HG03060 (cell line): ENCODE measurements around the gene PMEPA1.
"Not testable (repeated sequence)": the region's sequence is repeated elsewhere in the genome, so short reads cannot be mapped to it uniquely, and the experiment has no call there.

Experiments
- ATAC-seq: cut with Tn5 transposase; IDR thresholded peaks from one replicate; pipeline ENCODE4 v1.9.1; 2021; ENCODE audit warnings: low read depth, moderate number of reproducible peaks; ENCODE audit not compliant: unreplicated experiment

Gene PMEPA1

DNA sequence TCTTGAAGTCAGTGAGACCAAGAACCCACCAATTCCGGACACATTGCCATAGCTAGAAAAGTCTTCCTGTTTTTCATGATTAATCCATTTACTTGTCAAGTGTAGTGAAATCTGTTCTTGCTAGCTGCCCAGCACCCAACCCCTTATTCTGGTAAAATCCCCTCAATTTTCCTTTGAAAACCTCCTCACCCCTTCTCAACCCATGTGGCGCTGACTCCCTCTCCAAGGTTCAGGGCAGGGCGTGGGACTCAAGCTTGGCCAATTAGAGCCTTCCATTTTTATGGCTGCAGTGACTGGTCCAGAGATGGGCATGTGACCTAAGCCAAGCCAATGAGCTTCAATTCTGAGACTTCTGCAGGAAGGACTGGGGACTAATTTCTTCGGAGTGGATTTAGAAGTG lies 79.8 kb downstream of the PMEPA1 start:
- no peak for ATAC-seq

DNA sequence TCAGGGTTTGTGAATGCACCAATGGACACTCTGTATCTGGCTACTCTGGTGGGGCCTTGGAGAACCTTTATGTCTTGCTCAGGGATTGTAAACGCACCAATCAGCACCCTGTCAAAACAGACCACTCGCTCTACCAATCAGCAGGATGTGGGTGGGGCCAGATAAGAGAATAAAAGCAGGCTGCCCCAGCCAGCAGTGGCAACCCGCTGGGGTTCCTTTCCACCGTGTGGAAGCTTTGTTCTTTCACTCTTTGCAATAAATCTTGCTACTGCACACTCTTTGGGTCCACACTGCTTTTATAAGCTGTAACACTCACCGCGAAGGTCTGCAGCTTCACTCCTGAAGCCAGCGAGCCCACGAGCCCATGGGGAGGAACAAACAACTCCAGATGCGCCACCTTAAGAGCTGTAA lies 80.3 kb downstream of the PMEPA1 start:
- not testable (repeated sequence) for ATAC-seq

DNA sequence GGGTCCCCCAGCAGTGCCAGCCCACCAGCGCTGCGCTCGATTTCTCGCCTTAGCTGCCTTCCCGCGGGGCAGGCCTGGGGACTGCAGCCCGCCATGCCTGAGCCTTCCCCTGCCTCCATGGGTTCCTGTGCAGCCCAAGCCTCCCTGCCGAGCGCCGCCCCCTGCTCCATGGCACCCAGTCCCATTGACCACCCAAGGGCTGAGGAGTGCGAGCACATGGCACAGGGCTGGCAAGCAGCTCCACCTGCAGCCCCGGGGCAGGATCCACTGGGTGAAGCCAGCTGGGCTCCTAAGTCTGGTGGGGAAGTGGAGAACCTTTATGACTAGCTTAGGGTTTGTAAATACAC lies 80.9 kb downstream of the PMEPA1 start:
- not testable (repeated sequence) for ATAC-seq

DNA sequence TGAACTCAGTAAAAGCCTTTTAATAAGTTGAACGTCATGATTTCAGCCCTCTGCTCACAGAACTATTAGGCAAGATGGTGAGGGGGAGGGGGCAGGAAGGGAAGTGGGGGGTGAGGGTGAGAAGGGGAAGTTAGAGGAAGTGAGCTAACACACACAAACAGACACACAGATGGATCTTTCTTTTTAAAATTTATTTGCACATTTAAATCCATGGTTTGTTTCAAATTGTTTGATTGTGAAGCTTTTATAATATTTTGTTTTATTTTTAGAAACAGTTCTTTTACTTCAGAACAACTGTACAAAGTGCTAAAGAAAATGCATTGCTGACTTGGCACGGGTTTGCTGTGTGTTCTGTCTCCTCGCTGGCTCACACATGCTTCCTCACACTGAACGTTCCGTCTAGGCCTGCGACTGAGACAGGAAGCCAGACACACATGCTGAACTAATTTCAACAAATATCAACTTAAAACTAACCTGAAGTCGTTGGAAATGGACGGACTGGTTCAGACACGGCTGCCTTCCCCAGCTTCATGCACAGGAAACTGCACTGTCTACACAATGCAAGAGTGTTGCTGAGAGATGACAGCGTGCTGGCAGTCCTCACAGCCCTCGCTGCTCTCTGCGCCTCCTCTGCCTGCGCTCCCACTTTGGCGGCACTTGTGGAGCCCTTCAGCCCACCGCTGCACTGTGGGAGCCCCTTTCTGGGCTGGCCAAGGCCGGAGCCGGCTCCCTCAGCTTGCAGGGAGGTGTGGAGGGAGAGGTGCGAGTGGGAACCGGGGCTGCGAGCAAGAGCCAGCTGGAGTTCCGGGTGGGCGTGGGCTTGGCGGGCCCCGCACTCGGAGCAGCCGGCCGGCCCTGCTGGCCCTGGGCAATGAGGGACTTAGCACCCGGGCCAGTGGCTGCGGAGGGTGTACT lies 81.5 kb downstream of the PMEPA1 start:
- ATAC-seq: no peak

DNA sequence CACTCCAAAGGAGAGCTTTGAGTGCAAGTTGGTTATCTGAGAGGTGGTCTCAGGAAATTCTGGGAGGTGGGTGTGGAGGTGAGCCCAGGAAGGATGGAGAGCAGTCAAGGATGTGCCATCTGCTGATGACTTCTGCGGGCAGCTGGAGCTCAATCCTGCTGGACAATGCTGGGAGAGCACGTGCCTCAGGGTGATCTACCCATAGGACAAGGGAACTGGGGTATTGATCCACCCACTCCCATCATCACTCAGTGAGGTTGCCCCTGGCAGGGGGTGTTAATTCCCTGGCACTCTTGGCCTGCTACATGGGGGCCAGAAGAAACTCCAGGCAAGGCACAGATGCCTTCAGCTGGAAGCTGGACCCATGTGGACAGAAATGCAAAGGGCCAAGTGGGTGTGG lies 82.5 kb downstream of the PMEPA1 start:
- no peak for ATAC-seq

DNA sequence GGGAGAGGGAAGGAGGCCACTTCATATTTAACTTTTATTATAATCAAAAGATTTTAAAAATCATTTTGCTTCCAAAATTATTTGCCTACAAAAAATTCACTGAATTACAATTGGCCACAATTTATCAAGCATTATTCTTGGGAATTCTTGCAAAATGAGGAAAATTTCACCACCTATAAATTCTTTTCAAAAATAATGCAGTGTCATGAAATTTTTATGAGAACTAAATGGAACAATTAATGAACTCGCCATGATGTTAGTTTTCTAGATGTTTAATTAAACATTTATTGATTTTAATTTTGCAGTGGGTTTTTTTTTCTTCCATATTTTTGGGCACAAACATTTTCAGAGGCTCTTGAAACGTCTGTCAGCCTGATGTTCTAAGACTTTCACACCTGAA lies 83.8 kb downstream of the PMEPA1 start:
- ATAC-seq: no peak

DNA sequence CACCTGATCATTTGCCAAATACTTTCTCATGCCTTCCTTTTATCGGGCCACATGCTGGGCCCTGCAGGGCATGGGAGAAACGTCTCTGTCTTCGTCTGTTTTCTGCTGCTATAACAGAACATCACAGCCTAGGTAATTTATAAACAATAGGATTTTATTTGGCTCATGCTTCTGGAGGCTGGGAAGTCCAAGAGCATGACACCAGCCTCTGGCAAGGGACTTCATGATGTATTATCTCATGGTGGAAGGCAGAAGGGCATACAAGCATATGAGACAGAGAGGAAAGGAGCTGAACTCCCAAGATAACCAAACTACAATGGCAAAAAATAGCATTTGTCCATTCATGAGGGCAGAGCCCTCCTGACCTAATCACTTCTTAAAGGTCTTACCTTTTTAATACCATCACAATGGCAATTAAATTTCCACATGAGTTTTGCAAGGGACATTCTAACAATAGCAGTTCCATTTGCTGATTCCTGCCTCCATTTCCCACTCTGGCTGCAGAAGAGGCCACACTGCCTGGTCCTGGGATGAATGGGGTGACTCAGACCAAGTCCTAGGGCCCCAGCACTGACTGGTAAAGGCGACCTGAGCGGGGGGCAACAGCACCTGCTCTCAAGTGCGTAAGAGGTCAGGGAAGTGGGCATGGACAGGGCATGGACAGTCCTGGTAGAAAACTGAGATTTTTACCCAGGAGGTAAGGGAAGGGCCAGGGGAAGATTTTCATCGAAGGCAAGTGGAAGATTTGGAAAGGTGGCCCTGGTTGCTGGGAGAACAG lies 84.4 kb downstream of the PMEPA1 start:
- no peak for ATAC-seq

DNA sequence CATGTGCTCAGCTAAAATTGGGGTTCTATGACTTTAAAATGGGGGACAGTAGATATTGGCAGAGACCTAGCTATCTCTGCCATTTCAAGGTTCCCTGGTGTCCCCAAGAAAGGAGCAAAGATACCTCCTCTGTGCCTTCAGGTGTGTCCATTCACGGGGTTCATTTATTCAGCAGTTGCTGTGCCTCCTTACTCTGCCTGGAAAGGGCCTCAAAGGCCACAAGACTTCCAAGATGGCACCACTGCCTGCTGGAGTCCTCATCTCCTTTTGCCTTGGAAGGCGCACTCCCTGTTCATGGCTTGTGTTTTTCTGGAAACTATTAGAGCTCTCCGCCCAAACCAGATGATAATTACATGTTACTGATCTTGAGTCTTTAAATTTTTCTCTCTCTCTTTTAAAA lies 85.7 kb downstream of the PMEPA1 start:
- no peak for ATAC-seq

DNA sequence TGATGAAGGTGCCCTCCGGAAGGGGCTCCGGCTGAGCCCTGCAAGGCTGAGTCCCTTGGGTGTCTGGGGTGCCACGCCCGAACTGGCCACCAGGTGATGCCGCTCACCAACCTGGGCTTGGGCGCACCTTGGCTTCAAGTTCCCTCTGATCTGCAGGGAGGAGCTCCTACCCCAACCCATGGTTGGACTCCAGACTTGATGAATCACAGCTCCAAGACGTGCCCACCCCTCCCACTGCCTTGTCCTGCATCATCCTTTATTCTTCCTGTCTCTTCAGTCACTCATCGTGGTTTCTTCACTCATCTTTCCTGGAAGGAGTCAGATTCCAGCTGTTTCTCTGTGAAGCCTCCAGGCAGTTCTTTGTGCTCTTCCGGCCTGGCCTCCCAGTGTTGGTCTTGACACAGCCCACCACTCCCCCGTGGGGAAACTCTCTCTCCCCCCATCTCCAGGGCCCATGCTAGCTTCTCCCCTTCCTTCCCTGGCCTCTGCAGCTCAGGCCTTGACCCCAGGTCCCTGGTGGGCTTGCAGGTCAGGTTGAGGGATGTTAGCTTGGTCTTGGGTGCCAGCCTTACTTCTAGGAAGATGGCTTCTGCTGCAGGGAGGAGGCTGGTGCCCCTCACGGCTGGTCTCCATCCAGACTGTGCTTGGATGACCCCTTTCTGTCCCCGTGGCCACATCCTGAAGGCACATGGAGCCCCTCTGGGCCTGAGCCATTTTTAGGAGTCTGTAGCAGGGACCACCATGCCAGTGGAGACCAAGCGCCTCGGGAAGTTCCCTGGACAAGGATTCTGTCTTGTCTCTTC lies 87.0 kb downstream of the PMEPA1 start:
- no peak for ATAC-seq

DNA sequence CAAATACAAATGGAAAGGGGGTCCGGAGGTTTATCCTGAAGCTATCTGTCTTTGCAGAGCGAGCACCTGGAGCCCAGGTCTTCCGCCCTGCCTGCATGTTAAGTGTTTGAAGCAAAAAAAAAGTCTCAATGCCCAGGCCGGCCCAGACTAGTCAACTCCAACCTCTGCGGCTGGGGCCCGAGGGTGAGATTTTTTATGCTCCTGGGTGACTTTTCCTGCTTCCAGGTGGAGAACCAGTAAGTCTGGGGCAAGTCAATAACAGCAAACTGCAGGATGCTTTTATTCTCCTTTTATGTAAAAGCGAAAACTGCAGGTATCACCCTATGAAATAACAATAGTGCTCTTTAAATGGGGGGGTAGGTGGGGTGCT lies 87.6 kb downstream of the PMEPA1 start:
- ATAC-seq: no peak

DNA sequence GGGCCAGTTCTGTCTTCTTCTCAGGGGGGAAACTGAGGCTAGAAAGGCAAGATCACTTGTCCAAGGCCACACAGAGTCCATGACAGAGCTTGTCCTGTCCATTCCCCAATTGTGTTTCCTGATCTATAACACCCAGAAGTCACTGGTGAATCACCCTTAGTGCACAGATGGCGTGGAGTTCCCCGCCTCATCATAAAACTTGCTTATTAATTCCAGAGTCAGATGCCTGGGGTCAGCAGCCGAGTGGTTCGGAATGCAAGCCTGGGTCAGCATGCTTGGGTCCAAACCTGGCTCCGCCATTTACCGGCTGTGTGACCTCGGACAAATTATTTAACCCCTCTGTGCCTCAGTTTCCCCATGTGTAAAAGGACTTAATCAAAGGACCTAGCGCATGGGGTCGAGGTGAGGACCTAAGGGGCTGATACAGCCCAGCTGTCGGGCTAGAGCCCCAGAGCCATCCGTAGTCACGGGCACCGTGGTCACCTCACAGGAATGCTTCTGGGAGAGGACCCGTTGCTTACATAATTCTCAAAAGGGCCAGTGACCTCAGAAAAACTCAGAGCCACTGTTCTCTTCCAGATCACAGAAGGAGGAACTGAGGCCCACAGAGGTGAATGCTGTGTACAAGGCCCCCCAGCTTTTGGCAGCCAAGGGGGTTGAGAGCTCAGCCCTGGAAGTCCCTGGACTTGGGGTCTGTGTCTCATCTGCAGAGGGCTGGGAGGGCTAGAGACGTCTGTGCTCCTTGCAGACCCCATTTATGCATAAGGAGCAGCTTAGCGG lies 88.2 kb downstream of the PMEPA1 start:
- no peak for ATAC-seq

DNA sequence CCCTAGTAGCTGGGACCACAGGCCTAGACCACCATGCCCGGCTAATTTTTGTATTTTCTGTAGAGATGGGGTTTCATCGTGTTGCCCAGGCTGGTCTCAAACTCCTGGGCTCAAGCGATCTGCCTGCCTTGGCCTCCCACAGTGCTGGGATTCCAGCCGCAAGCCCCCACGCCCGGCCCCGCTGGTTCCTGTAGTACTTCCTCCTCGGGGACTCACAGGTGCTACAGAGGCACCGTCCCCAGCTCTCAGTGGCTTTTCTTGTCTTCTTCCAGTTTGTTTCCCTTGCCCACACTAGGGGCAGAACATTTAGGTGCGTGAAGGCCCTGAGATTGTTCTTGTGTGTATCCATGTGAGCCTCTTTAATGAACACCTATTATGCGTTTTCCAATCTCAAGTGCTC lies 88.8 kb downstream of the PMEPA1 start:
- ATAC-seq: no peak

DNA sequence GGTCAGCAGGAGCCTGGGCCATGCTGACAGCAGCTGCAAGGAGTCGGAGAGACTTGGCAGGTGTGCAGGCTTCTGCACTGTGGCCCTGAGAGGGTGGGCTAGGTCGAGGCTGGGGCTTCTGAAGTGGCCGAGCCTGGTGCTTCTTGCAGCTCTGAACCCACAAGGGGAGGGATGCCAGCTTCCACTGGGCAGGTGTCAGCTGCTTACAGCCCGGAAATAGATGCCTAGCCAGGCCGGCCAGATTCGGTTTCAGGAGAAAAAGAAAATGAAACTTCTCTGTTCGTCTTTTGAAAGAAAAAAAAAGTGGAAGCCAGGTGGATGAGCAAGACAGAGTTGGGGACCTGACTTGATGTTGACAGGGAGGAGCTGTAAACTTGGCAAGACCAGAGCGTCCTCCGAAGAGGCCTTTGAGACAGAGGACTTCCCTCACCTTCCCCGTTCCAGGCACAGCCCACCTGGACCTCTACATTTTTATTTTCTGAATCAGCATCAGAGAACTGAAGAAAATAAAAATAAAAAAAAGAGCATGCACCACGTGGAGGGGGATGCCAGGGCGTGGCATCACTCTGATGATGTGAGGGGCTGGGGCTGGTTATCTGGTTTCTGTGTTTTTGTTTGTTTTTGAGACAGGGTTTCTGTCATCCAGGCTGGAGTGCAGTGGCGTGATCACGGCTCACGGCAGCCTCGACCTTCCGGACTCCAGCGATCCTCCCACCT lies 89.4 kb downstream of the PMEPA1 start, which contains the start of gene ZBP1:
Gene ZBP1, minus strand, starts transcription at position 153 of the 717 bp plus-strand sequence. Its CDS starts 131 bp downstream, at position 22.
- ATAC-seq: peak; percentile 31

DNA sequence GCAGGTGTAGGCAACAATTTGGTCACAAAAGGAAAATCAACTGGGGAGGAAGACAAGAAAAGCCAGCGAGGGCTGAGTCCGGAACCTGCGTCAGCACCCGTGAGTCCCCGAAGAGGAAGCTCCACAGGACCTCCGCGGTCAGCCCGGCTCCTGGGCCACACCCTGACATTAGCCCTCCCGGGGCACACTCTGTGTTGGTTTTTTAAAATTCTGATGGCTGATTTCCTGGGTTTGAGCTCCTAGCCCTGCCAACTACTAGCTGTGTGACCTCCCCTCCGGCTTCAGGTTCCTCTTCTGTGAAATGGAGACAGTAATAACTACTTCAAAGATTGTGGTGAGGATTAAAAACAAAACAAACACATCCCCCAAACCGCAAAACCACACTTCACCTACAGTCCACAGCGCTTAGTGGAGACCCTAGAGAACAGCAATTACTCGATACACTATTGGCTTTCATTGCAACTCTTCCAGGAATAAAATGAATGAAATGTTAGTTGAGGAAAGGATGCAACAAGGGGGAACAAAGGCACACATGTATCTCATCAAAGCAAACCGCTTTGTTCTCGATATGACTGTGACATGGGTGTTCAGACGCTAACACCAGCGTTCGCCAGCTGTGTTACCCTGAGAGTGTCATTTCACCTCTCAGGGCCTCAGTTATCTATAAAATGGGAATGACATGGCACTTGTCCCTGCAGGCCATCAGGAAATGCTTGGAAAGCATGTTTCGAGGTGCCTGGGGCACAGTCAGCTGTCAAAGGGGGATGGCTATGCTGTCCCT lies 90.6 kb downstream of the PMEPA1 start:
- ATAC-seq: peak; percentile 42

DNA sequence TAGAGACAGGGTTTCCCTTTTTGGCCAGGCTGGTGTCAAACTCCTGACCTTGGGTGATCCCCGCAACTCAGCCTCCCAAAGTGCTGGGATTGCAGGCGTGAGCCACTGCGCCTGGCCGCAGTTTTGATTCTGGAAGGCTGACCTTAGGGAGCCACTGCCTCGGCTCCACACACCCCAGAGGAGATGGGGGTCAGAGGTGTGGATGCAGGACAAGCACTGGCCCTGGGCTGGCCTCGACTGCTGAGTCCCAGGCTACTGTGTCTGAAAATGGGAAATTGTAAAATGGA lies 91.1 kb downstream of the PMEPA1 start:
- ATAC-seq: no peak

DNA sequence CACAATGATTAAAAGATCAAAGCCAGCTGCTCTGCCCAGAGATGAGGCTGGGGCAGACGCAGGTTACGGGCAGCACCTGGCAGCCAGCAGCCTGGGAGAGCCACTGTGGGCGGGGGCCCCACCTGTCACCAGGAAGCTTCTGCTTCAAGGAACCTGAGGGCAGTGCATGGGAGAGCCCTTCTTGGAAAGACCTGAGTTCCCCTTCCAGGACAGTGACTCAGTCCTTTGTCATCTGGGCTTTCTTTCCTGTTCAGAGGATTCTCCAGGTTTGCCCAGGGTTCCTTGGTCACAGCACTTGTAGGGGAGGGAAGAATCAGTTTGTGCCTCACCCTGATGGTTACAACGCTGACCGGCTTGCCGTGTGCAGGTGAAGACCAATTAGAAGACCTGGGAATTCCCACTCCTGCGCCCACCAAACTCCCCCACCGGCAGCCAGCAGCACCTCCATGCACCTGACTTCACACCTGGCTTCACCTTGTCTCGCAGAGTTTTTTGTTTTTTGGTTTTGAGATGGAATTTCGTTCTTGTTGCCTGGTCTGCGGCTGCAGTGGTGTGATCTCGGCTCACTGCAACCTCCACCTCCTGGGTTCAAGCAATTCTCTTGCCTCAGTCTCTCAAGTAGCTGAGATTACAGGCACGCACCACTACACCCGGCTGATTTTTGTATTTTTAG lies 91.6 kb downstream of the PMEPA1 start:
- no peak for ATAC-seq

DNA sequence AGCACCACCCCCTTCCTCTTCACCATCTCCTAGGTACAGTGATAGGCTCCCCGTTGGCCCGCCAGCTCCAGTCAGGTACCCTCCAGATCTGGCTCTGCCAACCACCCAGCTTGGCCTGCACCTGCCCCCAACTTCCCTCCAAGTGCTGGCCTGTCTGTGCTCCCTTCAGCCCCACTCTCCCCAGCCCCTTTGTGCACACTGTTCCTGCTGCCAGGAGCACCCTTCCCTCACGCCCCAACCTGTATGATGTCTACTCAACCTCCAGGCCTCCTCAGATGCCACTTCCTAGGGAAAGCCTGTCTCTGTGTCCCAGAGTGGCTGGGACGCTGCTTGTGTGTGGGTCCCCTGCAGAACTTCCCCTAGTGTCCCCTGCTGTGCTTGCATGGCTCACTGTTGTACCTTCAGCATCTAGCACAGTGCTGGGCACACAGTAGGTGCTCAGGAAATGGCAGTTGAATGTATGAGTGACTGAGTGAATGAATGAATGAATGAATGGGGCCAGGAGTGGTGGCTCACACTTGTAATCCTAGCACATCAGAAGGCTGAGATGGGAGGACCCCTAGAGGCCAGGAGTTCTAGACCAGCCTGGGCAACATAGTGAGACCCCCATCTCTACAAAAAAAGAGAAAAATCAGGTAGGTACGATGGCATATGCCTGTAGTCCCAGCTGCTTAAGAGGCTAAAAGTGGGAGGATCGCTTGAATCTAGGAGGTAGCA lies 92.6 kb downstream of the PMEPA1 start:
- ATAC-seq: no peak
